GM23248 (cell line): Measurements from ENCODE around the gene MGP.

Source experiments
- EZH2 ChIP-seq: fragments of 200-600 bp; sonication (generic); IDR thresholded peaks from 2 replicates; pipeline ENCODE4 v1.6.1; 2018; ENCODE audit warnings: antibody characterized with exemption, mild to moderate bottlenecking; ENCODE audit not compliant: insufficient read depth, poor library complexity, severe bottlenecking
- EZH2phosphoT487 ChIP-seq: fragments of 200-600 bp; sonication (generic); IDR thresholded peaks from 2 replicates; pipeline ENCODE4 v1.6.1; 2018; ENCODE audit warnings: antibody characterized with exemption, moderate library complexity, mild to moderate bottlenecking, low read depth; ENCODE audit not compliant: insufficient read depth

DNA sequence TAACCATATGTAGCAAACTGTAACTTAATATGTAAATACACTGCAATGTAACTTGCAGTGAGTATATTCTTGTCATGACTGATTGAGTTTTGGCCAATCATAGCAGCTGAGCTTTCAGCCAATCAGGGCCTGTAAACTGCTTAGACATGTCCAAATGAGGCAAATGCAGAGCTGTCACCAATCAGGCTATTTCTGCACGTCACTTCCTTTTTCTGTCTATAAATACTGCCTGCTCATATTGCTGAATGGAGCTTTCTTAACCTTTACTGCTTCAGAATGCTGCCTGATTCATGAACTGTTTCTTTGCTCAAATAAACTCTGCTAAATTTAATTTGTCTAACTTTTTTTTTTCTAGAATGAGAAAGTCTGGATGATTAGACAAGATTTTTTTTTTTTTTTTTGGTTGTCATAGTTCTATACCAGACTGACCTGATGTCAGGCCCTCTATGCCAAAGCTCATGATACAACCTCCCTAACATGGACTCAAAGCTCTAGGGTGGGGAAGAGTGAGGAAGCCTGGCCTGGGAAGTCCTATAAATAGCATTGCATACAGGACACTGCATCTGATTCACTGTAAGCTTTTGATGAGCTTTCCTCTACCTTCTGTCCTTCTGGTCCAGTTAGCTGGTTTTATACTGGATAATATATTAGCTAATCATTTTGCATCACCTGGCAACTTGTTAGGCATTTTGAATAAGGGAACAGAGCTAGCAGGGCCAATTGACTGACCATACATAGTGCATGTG is 12.0 kb downstream of the MGP start:
- TF ChIP-seq EZH2 (no peak), EZH2phosphoT487 (no peak)
